GM12878 (cell line): Measurements from ENCODE around the gene TSPO. TPM values are rescaled to one million over a fixed set of nuclear protein-coding genes. Genes with fewer than 3 reads are reported as not detected.

ENCODE experiments used
- ASH2L ChIP-seq: fragments of 300-600, 200-600 bp; sonication (generic); IDR thresholded peaks from 2 replicates; pipeline ENCODE4 v1.6.1; 2017; ENCODE audit warnings: low read depth, mild to moderate bottlenecking, borderline replicate concordance
- ATF7 ChIP-seq: fragments of 450-650 bp; IDR thresholded peaks from 2 replicates; pipeline ENCODE4 v1.6.1; 2016; ENCODE audit warnings: low read depth, mild to moderate bottlenecking
- BHLHE40 ChIP-seq, 2 experiments: fragments of 450-650 bp in 1 of 2; IDR thresholded peaks; 2 replicates each; pipeline ENCODE4 v1.6.1; 2011 to 2017; ENCODE audit warnings: low read depth in 2 of 2, borderline replicate concordance in 1 of 2, improper control_type of control experiment in 1 of 2, low read length in 1 of 2, mild to moderate bottlenecking in 1 of 2
- CHD4 ChIP-seq: fragments of 200-600 bp; sonication (generic); IDR thresholded peaks from 2 replicates; pipeline ENCODE4 v1.6.1; 2016; ENCODE audit warnings: mild to moderate bottlenecking
- CREB1 ChIP-seq: IDR thresholded peaks from 2 replicates; pipeline ENCODE4 v1.6.1; 2012; ENCODE audit warnings: low read depth, mild to moderate bottlenecking, inconsistent platforms
- DPF2 ChIP-seq: fragments of 450-650 bp; IDR thresholded peaks from 2 replicates; pipeline ENCODE4 v1.6.1; 2017; ENCODE audit warnings: mild to moderate bottlenecking
- GABPA ChIP-seq: IDR thresholded peaks from 2 replicates; pipeline ENCODE4 v1.6.1; 2014; ENCODE audit warnings: antibody characterized with exemption, low read depth, mild to moderate bottlenecking, inconsistent platforms
- JUND ChIP-seq: IDR thresholded peaks from 2 replicates; pipeline ENCODE4 v1.6.1; 2012; ENCODE audit warnings: low read depth, mild to moderate bottlenecking, low read length, improper control_type of control experiment, moderate library complexity
- LARP7 ChIP-seq: fragments of 450-650 bp; IDR thresholded peaks from 2 replicates; pipeline ENCODE4 v1.6.1; 2017; ENCODE audit warnings: mild to moderate bottlenecking
- NBN ChIP-seq: fragments of 450-650 bp; IDR thresholded peaks from 2 replicates; pipeline ENCODE4 v1.6.1; 2016
- PML ChIP-seq: IDR thresholded peaks from 2 replicates; pipeline ENCODE4 v1.6.1; 2012; ENCODE audit warnings: low read length, inconsistent platforms
- POLR2AphosphoS2 ChIP-seq: IDR thresholded peaks from 2 replicates; pipeline ENCODE4 v1.6.1; 2011; ENCODE audit warnings: low read depth, mild to moderate bottlenecking, low read length, improper control_type of control experiment, moderate library complexity
- POU2F2 ChIP-seq: IDR thresholded peaks from 3 replicates; pipeline ENCODE4 v1.6.1; 2011; ENCODE audit warnings: low read depth, mild to moderate bottlenecking, low read length, borderline replicate concordance
- SMAD1 ChIP-seq: fragments of 450-650 bp; IDR thresholded peaks from 2 replicates; pipeline ENCODE4 v1.6.1; 2018; ENCODE audit warnings: mild to moderate bottlenecking, low read depth; ENCODE audit not compliant: partially characterized antibody
- WRNIP1 ChIP-seq: IDR thresholded peaks from 2 replicates; pipeline ENCODE4 v1.6.1; 2011; ENCODE audit warnings: low read depth, low read length, improper control_type of control experiment, borderline replicate concordance
- YY1 ChIP-seq: IDR thresholded peaks from 2 replicates; pipeline ENCODE4 v1.6.1; 2011; ENCODE audit warnings: low read depth, mild to moderate bottlenecking, low read length
- ZNF622 ChIP-seq: fragments of 450-650 bp; IDR thresholded peaks from 2 replicates; pipeline ENCODE4 v1.6.1; 2017; ENCODE audit warnings: mild to moderate bottlenecking, inconsistent platforms
- ZSCAN29 ChIP-seq: fragments of 450-650 bp; IDR thresholded peaks from 2 replicates; pipeline ENCODE4 v1.6.1; 2017; ENCODE audit warnings: mild to moderate bottlenecking, moderate library complexity
- polyA plus RNA-seq, 11 experiments: library from polyadenylated mRNA; depleted of rRNA in 4 of 11; unstranded in 6 of 11; stranded (reverse) in 5 of 11; fragments of >200 nt; fragmentation: Nextera tagmentation in 4 of 11; fragmentation: Illumina TruSeq in 1 of 11; extraction: Ambion mirVana in 4 of 11; extraction: Trizol in 1 of 11; gene quantifications; 1 replicate in 1 of 11; 2 replicates in 10 of 11; pipeline versions ENCODE4 v1.2.1 to v1.2.3, GENCODE V29; 2011 to 2016; ENCODE audit warnings: inconsistent platforms in 2 of 11, missing spikeins in 2 of 11, low read depth in 1 of 11
- total RNA-seq, 4 experiments: library from RNA; depleted of rRNA in 3 of 4; stranded (reverse); fragments of >200 nt in 3 of 4; fragmentation: Illumina TruSeq in 1 of 4; extraction: Trizol in 1 of 4; gene quantifications; 2 replicates each; pipeline versions ENCODE4 v1.2.1 to v1.2.3, GENCODE V29; 2013 to 2021
- TF ChIP-seq, protein P1 (sequence below): fragments of 450-650 bp; formaldehyde crosslinking; IDR thresholded peaks from 2 replicates; pipeline ENCODE4 v1.4.0; 2022; ENCODE audit warnings: mild to moderate bottlenecking, moderate library complexity
- TF ChIP-seq, protein P2 (sequence below): IDR thresholded peaks from 2 replicates; pipeline ENCODE4 v1.6.1; 2011; ENCODE audit warnings: borderline replicate concordance, low read depth, mild to moderate bottlenecking, moderate library complexity, mixed read lengths, low read length; ENCODE audit not compliant: insufficient read depth; ENCODE audit errors: extremely low read length
- TF ChIP-seq, protein P3 (sequence below): fragments of 450-650 bp; formaldehyde crosslinking; IDR thresholded peaks from 2 replicates; pipeline ENCODE4 v1.5.0; 2022; ENCODE audit warnings: mild to moderate bottlenecking, missing genetic modification characterization
- TF ChIP-seq, protein P4 (sequence below): IDR thresholded peaks from 2 replicates; pipeline ENCODE4 v1.6.1; 2011; ENCODE audit warnings: low read depth, low read length, improper control_type of control experiment, borderline replicate concordance

Gene TSPO
- total and polyA plus RNA-seq, 10 of the 15 experiments (the other 5 are each of a cell fraction or from before 2014, with no cell fraction given) = 1.4 to 50.5 (median 18.8) TPM

DNA sequence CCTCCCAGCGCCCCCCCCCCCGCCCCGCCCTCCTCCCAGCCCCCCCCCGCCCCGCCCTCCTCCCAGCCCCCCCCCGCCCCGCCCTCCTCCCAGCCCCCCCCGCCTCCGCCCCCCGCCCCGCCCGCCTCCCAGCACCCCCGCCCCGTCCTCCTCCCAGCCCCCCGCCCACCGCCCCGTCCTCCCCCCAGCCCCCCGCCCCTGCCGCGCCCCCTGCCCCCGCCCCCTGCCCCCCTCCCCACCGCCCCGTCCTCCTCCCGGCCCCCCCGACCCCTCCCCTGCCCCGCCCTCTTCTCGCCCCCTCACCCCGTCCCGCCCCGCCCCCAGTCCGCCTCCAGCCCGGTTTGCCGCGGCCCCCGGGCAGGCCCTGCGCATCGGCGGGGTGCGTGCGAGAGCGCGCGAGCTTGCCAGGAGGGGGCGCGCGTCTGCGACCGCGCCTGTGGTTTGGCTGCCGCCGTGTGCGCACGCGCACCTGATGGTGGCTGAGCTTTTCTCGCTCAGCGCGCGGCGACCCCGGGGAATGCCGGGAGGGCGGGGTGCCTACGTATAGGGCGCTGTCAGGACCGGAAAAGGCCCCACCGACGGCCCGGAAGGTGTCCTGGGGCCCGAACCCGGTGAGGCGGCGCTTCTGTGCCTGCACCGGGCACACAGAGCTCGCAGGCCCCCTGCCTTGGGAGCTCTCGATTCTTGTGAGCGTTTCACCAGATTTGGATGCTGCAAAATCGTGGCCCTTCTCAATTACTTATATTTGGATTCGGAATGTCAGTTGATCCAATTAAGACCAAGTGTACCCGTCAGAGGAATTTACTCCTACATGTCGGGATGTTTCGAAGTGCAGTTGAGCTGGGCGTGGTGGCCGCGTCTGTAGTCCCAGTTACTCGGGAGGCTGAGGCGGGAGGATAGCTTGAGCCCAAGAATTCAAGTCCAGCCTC is 36.1 kb downstream of the TSPO start (continued):
- TF ChIP-seq, protein P1, sequence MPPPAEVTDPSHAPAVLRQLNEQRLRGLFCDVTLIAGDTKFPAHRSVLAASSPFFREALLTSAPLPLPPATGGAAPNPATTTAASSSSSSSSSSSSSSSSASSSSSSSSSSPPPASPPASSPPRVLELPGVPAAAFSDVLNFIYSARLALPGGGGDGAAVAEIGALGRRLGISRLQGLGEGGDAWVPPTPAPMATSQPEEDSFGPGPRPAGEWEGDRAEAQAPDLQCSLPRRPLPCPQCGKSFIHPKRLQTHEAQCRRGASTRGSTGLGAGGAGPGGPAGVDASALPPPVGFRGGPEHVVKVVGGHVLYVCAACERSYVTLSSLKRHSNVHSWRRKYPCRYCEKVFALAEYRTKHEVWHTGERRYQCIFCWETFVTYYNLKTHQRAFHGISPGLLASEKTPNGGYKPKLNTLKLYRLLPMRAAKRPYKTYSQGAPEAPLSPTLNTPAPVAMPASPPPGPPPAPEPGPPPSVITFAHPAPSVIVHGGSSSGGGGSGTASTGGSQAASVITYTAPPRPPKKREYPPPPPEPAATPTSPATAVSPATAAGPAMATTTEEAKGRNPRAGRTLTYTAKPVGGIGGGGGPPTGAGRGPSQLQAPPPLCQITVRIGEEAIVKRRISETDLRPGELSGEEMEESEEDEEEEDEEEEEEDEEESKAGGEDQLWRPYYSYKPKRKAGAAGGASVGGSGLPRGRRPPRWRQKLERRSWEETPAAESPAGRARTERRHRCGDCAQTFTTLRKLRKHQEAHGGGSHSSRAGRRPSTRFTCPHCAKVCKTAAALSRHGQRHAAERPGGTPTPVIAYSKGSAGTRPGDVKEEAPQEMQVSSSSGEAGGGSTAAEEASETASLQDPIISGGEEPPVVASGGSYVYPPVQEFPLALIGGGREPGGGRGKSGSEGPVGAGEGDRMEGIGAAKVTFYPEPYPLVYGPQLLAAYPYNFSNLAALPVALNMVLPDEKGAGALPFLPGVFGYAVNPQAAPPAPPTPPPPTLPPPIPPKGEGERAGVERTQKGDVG (CRISPR knock-in tag) = no peak
- TF ChIP-seq, protein P2, sequence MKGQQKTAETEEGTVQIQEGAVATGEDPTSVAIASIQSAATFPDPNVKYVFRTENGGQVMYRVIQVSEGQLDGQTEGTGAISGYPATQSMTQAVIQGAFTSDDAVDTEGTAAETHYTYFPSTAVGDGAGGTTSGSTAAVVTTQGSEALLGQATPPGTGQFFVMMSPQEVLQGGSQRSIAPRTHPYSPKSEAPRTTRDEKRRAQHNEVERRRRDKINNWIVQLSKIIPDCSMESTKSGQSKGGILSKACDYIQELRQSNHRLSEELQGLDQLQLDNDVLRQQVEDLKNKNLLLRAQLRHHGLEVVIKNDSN = peak; percentile 2
- TF ChIP-seq, protein P3, sequence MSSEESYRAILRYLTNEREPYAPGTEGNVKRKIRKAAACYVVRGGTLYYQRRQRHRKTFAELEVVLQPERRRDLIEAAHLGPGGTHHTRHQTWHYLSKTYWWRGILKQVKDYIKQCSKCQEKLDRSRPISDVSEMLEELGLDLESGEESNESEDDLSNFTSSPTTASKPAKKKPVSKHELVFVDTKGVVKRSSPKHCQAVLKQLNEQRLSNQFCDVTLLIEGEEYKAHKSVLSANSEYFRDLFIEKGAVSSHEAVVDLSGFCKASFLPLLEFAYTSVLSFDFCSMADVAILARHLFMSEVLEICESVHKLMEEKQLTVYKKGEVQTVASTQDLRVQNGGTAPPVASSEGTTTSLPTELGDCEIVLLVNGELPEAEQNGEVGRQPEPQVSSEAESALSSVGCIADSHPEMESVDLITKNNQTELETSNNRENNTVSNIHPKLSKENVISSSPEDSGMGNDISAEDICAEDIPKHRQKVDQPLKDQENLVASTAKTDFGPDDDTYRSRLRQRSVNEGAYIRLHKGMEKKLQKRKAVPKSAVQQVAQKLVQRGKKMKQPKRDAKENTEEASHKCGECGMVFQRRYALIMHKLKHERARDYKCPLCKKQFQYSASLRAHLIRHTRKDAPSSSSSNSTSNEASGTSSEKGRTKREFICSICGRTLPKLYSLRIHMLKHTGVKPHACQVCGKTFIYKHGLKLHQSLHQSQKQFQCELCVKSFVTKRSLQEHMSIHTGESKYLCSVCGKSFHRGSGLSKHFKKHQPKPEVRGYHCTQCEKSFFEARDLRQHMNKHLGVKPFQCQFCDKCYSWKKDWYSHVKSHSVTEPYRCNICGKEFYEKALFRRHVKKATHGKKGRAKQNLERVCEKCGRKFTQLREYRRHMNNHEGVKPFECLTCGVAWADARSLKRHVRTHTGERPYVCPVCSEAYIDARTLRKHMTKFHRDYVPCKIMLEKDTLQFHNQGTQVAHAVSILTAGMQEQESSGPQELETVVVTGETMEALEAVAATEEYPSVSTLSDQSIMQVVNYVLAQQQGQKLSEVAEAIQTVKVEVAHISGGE (CRISPR knock-in tag) = peak; percentile 80
- TF ChIP-seq YY1 = peak; percentile 53; the same call in 1 of the 2 replicates
- TF ChIP-seq ZNF622 = no peak
- TF ChIP-seq BHLHE40 (IDR thresholded peaks at IDR 0.05; ENCODE audit: borderline replicate concordance in 1 of 2, low read depth in 2 of 2, low read length in 1 of 2) = peak; percentile 71 to 90; a peak in 3 of 4 replicates
- peak; percentile 79; the same call in 1 of the 2 replicates for TF ChIP-seq POLR2AphosphoS2
- peak; percentile 69; the same call in 1 of the 2 replicates for TF ChIP-seq LARP7
- TF ChIP-seq PML = peak; percentile 80
- TF ChIP-seq, protein P4, sequence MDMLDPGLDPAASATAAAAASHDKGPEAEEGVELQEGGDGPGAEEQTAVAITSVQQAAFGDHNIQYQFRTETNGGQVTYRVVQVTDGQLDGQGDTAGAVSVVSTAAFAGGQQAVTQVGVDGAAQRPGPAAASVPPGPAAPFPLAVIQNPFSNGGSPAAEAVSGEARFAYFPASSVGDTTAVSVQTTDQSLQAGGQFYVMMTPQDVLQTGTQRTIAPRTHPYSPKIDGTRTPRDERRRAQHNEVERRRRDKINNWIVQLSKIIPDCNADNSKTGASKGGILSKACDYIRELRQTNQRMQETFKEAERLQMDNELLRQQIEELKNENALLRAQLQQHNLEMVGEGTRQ = no peak
- TF ChIP-seq ATF7 = 0 out of 2 replicates have a peak, but pooled peaks have one; percentile 48
- TF ChIP-seq NBN = peak; percentile 89
- TF ChIP-seq GABPA = peak; percentile 88
- no peak for TF ChIP-seq ASH2L
- TF ChIP-seq DPF2 = peak; percentile 60
- TF ChIP-seq ZSCAN29 = peak; percentile 27; the same call in 1 of the 2 replicates
- peak; percentile 69 for TF ChIP-seq SMAD1
- TF ChIP-seq WRNIP1 = 0 out of 2 replicates have a peak, but pooled peaks have one; percentile 90
- TF ChIP-seq JUND = no peak
- TF ChIP-seq CHD4 = no peak
- TF ChIP-seq POU2F2 = peak; percentile 81; the same call in 1 of the 3 replicates
- peak; percentile 89 for TF ChIP-seq CREB1
